Measurements from ENCODE around the gene OSBPL9.
"Not testable (repeated sequence)": the region's sequence is repeated elsewhere in the genome, so short reads cannot be mapped to it uniquely, and the experiment has no call there.

DNA sequence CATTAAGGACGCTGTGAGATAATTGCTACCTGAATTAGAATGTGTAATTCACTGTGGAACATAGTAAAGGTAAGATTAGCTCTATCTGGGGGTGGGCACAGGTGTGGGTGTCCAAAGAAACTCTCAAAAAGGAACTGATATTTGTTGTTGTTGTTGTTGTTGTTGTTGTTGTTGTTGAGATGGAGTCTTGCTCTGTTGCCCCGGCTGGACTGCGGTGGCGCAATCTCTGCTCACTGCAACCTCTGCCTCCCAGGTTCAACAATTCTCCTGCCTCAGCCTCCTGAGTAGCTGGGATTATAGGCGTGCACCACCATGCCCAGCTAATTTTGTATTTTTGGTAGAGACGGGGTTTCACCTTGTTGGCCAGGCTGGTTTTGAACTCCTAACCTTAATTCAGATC lies 6.8 kb upstream of the OSBPL9 start:
- not testable (repeated sequence) for TF ChIP-seq SRF (IDR thresholded peaks at IDR 0.05; ENCODE audit: low read depth)
- TF ChIP-seq, protein P1, sequence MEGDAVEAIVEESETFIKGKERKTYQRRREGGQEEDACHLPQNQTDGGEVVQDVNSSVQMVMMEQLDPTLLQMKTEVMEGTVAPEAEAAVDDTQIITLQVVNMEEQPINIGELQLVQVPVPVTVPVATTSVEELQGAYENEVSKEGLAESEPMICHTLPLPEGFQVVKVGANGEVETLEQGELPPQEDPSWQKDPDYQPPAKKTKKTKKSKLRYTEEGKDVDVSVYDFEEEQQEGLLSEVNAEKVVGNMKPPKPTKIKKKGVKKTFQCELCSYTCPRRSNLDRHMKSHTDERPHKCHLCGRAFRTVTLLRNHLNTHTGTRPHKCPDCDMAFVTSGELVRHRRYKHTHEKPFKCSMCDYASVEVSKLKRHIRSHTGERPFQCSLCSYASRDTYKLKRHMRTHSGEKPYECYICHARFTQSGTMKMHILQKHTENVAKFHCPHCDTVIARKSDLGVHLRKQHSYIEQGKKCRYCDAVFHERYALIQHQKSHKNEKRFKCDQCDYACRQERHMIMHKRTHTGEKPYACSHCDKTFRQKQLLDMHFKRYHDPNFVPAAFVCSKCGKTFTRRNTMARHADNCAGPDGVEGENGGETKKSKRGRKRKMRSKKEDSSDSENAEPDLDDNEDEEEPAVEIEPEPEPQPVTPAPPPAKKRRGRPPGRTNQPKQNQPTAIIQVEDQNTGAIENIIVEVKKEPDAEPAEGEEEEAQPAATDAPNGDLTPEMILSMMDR (IDR thresholded peaks at IDR 0.05 in 2 of 3, conservative IDR thresholded peaks at IDR 0.05 in 1 of 3; ENCODE audit: borderline replicate concordance in 1 of 3, insufficient read depth in 1 of 3, low read depth in 2 of 3, low read length in 2 of 3): not testable (repeated sequence)
